C1 segment of cervical spinal cord (tissue), 14 donors: ENCODE results near the gene TRPC6.
"Not testable (repeated sequence)": the region's sequence is repeated elsewhere in the genome, so short reads cannot be mapped to it uniquely, and the experiment has no call there.

ENCODE experiments used
- DNase-seq, 14 donors: peaks; one replicate each; lab custom pipeline; 2025; lab: John Stamatoyannopoulos, UW

The TRPC6 gene

GRCh38 chr11:101521821-101522220, 62.0 kb downstream of the TRPC6 start:
- DNase-seq: no peak

- DNase-seq: no peak
These were observed 67.3 kb downstream of the TRPC6 start for GRCh38 chr11:101516546-101516945.

DNA sequence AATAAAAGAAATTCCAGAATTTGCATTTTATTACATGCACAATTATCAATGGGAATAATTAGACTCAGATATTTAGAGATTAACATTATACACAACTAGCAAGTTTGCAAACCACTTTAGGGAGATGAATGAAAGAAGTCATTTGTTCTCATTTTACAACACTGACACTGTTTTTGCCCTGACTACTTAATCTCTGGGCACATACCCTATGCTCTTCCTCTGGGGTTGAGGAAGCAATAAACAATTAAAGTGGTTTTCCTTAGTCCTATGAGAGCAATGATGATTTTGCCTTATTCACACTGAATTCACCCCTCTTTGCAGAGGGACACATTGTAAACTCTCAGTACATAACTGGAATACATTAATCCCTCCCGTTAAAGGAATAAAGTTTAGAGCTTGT, 72.7 kb downstream of the TRPC6 start:
- DNase-seq: no peak

GRCh38 chr11:101510591-101510990, 73.2 kb downstream of the TRPC6 start:
- no peak for DNase-seq

DNA sequence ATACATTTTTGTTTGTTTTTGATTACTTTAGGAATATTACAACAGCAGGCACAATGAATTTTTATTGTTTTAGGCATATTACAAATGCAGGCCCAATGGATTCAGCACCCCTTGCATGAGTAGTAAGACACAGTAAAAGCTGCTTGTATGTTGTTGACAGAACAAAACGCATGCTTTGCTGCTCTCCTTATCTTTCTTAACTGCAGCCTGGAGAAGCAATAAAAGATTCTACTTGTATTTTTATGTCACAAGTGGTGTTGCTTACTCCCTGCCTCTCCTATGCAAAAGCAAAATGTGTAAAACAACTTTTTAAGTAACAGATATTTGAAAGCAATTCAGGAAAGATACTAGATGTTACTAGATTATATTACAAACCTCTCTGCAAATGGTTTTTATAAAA, 73.9 kb downstream of the TRPC6 start:
- no peak for DNase-seq

DNA sequence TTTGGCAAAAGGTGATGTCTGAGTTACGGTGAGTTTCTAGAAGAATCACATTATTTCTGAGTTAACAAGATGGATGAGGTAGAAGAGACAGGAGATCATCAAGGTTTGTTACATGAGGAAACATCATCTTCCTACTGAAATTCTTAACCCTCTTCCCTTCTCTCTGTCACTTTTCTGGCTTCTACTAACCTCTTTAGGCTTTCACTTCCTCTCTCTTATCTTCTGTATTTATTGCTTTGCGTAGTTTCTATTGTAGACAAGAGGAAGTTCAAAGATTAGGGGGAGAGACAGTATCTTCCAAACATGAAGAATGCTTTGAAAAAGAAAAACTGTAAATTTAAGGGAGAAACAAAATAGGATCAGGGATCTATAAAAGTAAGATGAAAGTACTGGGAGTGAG, 75.4 kb downstream of the TRPC6 start:
- no peak for DNase-seq

DNA sequence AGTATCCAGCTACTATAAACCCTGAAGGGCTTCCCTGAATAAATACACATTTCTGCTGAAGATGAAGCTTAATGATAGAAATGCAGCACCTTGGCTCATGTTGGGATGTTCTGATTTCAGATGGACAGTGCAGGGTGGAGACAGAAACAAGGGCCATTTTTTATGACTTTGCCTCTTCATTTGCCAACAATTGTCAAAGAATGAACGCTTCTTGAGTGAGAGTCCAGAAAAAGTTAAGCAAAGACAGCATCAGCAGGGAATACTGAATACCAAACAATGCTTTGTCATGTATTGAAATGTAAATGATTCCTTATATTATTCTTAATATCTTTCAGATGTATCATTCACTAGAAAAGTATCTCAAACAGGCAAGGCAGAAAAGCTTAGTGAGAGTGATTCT, 84.9 kb downstream of the TRPC6 start:
- no peak for DNase-seq

DNA sequence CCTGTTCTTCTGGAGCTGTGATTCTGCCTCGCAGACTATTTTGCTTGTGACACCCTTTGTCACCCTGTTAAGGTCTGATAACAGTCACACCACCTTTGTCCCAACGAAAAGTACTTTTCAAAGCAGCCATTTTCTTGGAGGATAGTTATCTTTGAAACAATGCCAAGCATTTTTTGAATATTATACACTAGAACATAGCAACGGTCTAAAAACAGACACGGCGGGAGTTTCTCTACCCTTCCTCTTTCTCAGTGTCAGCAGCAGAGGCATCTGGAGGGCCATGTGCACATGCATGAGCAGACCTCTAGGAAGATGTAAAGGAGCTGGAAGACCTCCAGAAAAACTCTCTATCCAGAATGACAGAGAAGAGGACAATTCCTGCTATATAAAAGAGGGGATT, 86.5 kb downstream of the TRPC6 start:
- no peak for DNase-seq

DNA sequence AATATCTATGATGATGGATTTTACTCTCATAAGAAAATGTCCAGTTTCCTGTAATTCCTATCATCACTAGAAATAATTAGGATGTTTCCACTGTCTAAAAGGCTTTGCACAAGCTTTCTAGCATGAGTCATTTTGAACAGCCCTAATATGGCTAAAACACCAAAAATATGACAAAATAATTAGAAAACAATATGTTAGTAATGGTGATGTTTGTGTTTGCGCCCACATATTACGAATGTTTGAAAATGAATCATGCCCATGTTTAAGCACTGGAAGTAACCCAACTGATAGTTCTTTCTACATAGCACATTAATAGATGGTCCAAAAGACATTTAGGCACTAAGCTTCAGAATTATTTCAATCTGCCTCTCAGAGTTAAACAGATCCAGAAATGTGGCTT, 96.0 kb downstream of the TRPC6 start:
- no peak for DNase-seq

GRCh38 chr11:101482556-101483124, 101.2 kb downstream of the TRPC6 start:
- DNase-seq: no peak

GRCh38 chr11:101478587-101479369, 105.0 kb downstream of the TRPC6 start:
- no peak for DNase-seq

GRCh38 chr11:101477926-101478325, 105.9 kb downstream of the TRPC6 start:
- no peak for DNase-seq

- DNase-seq: no peak
These were observed 107.6 kb downstream of the TRPC6 start for GRCh38 chr11:101476191-101476590.

DNA sequence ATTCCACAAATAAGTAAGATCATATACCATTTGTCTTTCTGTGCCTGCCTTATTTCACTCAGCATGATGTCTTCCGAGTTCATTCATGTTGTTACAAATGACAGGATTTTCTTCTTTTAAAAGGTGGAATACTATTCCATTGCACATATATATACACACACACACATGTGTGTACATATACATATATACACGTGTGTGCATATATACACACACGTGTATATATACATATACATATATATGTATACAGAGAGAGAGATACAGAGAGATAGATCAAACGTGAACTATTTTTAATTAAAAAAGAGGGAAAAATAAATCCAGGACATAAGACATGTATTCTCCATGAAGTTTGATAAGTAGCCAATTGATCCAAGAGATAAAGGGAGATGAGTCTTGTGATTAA, 108.1 kb downstream of the TRPC6 start:
- DNase-seq: no peak

- DNase-seq: no peak
These were observed 109.1 kb downstream of the TRPC6 start for GRCh38 chr11:101474666-101475065.

- no peak for DNase-seq
These were observed 112.8 kb downstream of the TRPC6 start for GRCh38 chr11:101470881-101471520.

- DNase-seq: no peak
These were observed 113.4 kb downstream of the TRPC6 start for GRCh38 chr11:101470419-101470818.

GRCh38 chr11:101466352-101466751, 117.5 kb downstream of the TRPC6 start:
- no peak for DNase-seq

DNA sequence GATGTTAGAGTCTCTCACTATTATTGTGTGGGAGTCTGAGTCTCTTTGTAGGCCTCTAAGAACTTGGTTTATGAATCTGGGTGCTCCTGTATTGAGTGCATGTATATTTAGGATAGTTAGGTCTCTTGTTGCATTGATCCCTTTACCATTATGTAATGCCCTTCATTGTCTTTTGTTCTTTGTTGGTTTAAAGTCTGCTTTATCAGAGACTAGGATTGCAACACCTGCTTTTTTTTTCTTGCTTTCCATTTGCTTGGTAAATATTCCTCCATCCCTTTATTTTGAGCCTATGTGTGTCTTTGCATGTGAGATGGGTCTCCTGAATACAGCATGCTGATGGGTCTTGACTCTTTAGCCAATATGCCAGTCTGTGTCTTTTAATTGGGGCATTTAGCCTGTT, 119.4 kb downstream of the TRPC6 start:
- DNase-seq: not testable (repeated sequence)

GRCh38 chr11:101459020-101459419, 124.8 kb downstream of the TRPC6 start:
- DNase-seq: no peak

- DNase-seq: no peak
These were observed 125.6 kb downstream of the TRPC6 start for GRCh38 chr11:101458161-101458560.

GRCh38 chr11:101456812-101457211, 127.0 kb downstream of the TRPC6 start:
- no peak for DNase-seq

- DNase-seq: no peak
These were observed 130.1 kb downstream of the TRPC6 start for GRCh38 chr11:101453682-101454081.
